Measurements from ENCODE around the gene PPIE.

GRCh38 chr1:39758556-39759435, 20.1 kb downstream of the PPIE start:
- no peak for TF ChIP-seq RARB (CRISPR knock-in tag; IDR thresholded peaks at IDR 0.05)
- TF ChIP-seq CSRNP3 (CRISPR knock-in tag; IDR thresholded peaks at IDR 0.05) = no peak
- no peak for TF ChIP-seq ESRRG (CRISPR knock-in tag; IDR thresholded peaks at IDR 0.05)
- no peak for TF ChIP-seq ZNF70 (CRISPR knock-in tag; IDR thresholded peaks at IDR 0.05)
